GM12878 (cell line): ENCODE data around the gene ASAP3.

Experiments
- ATF7 ChIP-seq: fragments of 450-650 bp; IDR thresholded peaks from 2 replicates; pipeline ENCODE4 v1.6.1; 2016; ENCODE audit warnings: low read depth, mild to moderate bottlenecking
- CTCF ChIP-seq, 3 experiments: IDR thresholded peaks in 2 of 3; conservative IDR thresholded peaks in 1 of 3; 2 replicates each; pipeline ENCODE4 v1.5.1; 2011; ENCODE audit warnings: low read depth in 3 of 3, low read length in 3 of 3, mild to moderate bottlenecking in 3 of 3, control low read depth in 2 of 3, moderate library complexity in 2 of 3, inconsistent platforms in 1 of 3, mixed read lengths in 1 of 3; ENCODE audit not compliant: control insufficient read depth in 2 of 3, insufficient read depth in 1 of 3; ENCODE audit errors: extremely low read depth in 1 of 3
- NRF1 ChIP-seq: conservative IDR thresholded peaks from 2 replicates; pipeline ENCODE4 v1.6.1; 2011; ENCODE audit warnings: mild to moderate bottlenecking, low read depth, low read length, improper control_type of control experiment
- POLR2A ChIP-seq: IDR thresholded peaks from 2 replicates; pipeline ENCODE4 v1.6.1; 2011; ENCODE audit warnings: low read depth, mild to moderate bottlenecking, low read length
- POLR2AphosphoS5 ChIP-seq: IDR thresholded peaks from 2 replicates; pipeline ENCODE4 v1.6.1; 2011; ENCODE audit warnings: mild to moderate bottlenecking, low read length, inconsistent platforms
- RAD21 ChIP-seq: IDR thresholded peaks from 2 replicates; pipeline ENCODE4 v1.6.1; 2011; ENCODE audit warnings: mild to moderate bottlenecking, low read depth, low read length, moderate library complexity; ENCODE audit not compliant: insufficient read depth
- SMAD1 ChIP-seq: fragments of 450-650 bp; IDR thresholded peaks from 2 replicates; pipeline ENCODE4 v1.6.1; 2018; ENCODE audit warnings: mild to moderate bottlenecking, low read depth; ENCODE audit not compliant: partially characterized antibody
- SP1 ChIP-seq: IDR thresholded peaks from one replicate; pipeline ENCODE4 v1.6.1; 2011; ENCODE audit warnings: low read depth, low read length
- TF ChIP-seq, protein P1 (sequence below): IDR thresholded peaks from 2 replicates; pipeline ENCODE4 v1.6.1; 2012; ENCODE audit warnings: mild to moderate bottlenecking, low read depth, low read length

GRCh38 chr1:23399229-23399628 is 84.8 kb downstream of the ASAP3 start:
- no peak for TF ChIP-seq RAD21
- TF ChIP-seq ATF7, result no peak
- TF ChIP-seq NRF1, result no peak
- TF ChIP-seq POLR2A, result no peak
- TF ChIP-seq CTCF (IDR thresholded peaks at IDR 0.05 in 2 of 3, conservative IDR thresholded peaks at IDR 0.05 in 1 of 3; ENCODE audit: control insufficient read depth in 2 of 3, extremely low read depth in 1 of 3, insufficient read depth in 1 of 3, low read depth in 3 of 3, low read length in 3 of 3), result no peak
- TF ChIP-seq, protein P1, sequence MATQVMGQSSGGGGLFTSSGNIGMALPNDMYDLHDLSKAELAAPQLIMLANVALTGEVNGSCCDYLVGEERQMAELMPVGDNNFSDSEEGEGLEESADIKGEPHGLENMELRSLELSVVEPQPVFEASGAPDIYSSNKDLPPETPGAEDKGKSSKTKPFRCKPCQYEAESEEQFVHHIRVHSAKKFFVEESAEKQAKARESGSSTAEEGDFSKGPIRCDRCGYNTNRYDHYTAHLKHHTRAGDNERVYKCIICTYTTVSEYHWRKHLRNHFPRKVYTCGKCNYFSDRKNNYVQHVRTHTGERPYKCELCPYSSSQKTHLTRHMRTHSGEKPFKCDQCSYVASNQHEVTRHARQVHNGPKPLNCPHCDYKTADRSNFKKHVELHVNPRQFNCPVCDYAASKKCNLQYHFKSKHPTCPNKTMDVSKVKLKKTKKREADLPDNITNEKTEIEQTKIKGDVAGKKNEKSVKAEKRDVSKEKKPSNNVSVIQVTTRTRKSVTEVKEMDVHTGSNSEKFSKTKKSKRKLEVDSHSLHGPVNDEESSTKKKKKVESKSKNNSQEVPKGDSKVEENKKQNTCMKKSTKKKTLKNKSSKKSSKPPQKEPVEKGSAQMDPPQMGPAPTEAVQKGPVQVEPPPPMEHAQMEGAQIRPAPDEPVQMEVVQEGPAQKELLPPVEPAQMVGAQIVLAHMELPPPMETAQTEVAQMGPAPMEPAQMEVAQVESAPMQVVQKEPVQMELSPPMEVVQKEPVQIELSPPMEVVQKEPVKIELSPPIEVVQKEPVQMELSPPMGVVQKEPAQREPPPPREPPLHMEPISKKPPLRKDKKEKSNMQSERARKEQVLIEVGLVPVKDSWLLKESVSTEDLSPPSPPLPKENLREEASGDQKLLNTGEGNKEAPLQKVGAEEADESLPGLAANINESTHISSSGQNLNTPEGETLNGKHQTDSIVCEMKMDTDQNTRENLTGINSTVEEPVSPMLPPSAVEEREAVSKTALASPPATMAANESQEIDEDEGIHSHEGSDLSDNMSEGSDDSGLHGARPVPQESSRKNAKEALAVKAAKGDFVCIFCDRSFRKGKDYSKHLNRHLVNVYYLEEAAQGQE, result no peak
- no peak for TF ChIP-seq SP1
- no peak for TF ChIP-seq POLR2AphosphoS5
- TF ChIP-seq SMAD1, result no peak
